ENCODE measurements around the gene SORCS2.

The SORCS2 gene

DNA sequence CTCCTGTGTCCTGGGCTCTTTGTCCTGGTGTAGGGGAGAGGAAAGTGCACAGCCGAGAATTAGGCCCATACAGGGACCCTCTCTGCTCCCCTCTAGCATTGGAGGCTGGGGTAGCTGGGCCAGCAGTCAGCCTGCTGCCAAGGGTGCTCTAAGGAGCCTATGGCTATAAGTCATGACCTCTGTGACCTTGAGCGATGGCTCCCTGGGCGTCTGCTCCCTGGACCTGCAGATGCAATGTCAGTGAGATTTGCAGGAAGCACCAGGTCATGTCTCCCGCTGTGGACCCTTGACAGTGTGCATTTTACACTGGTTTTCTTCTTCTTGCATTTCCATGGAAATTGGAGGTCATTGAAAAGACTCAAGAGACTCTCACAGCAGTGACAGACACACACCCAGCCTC lies 476.5 kb downstream of the SORCS2 start:
- DNase-seq (ENCODE audit: low read depth) = no peak

- DNase-seq (ENCODE audit: low read depth) = no peak
Measured at GRCh38 chr4:7672601-7673000, 480.3 kb downstream of the SORCS2 start.

DNA sequence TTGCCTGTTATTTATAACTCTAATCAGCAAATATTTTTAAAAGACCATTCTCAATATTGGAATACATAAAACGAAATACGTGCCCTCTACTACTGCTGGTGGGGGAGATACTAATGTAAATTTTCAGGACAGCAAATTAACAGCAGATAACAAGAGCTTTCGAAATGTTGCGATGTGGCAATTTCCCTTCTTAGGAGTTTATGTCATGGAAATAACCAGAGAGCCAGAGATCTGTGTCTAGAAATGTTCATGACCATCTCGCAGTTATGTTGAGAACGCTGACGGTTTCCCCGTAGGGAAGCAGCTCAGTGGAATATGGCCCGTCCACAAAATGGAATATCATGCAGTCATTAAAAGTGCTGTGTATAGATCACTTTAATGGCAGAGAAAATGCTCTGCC lies 480.8 kb downstream of the SORCS2 start:
- no peak for DNase-seq (ENCODE audit: low read depth)

GRCh38 chr4:7674706-7675105 lies 482.4 kb downstream of the SORCS2 start:
- no peak for DNase-seq (ENCODE audit: low read depth)

- no peak for DNase-seq (ENCODE audit: low read depth)
Measured at GRCh38 chr4:7675136-7675535, 482.8 kb downstream of the SORCS2 start.

DNA sequence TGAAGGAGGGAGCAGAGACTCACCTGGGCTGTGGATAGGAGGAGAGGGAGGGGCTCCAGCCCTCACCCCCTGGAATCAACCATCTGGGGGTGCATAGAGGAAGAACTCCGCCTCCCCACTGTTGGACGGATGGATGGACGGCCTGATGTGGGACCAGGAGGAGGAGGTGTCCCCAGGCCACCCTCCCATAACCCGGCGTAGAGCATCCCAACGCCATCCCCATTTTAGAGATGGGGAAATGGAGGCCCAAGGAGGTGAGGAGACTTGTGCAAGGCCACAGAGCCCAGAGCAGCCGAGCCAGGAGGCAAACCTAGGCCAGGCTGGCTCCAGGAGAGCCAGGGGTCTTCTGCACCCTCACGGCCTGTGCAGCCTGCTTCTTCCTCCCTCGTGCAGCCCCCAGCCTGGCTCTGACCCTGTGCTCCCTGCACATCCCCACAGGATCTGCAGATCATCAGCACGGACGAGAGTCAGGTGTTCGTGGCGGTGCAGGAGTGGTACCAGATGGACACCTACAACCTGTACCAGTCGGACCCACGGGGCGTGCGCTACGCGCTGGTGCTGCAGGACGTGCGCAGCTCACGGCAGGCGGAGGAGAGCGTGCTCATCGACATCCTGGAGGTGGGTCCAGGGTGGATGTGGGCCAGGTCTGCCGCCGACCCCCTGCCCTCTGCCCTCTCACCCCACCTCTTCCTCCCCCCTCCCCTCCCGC lies 483.4 kb downstream of the SORCS2 start:
- DNase-seq (ENCODE audit: low read depth) = no peak

DNA sequence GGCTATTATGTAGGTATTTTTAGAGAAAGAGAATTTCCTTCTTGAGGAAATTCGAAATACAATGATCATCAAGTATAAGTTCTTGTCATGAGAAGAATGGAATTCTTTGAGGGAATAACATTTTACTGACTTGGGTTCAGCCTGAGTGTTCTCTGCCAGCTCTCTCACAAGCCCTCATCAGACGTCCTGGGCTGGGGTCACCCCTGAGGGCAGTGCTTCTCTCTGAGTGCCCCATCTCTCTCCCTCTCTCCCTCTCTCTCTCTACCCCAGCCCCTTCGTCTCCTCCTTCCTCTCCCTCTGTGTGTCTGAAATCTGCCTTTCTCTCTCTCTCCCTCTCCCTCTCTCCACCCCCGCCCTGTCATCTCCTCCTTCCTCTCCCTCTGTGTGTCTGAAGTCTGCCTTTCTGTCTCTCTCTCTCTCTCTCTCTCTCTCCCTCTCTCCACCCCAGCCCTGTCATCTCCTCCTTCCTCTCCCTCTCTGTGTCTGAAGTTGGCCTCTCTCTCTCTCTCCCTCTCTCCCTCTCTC lies 484.1 kb downstream of the SORCS2 start:
- DNase-seq (ENCODE audit: low read depth) = no peak

GRCh38 chr4:7677086-7677485 lies 484.7 kb downstream of the SORCS2 start:
- no peak for DNase-seq (ENCODE audit: low read depth)

DNA sequence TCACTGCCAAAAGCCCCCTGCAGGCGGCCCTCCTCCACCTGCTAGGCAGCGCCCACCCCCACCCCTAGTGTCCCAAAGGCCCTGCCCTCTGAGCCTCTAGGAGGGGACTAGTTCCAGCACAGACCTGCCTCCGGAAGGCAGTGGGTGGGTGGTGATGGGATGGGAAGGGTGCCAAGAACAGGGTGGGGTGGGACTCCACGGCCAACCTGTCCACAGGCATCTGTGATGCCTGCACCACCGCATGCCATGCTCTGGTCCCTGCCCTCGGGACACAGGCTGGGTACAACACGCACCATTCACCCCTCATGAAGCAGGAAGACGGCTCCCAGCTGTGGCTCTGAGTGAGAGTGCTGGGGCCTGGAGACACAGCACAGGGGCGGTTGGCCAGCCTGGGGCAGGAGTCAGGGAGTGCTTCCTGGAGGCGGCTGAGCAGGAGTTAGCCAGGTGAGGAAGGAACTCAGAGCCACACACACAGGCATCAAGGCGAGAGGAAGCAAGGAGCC lies 485.5 kb downstream of the SORCS2 start:
- DNase-seq (ENCODE audit: low read depth) = no peak

GRCh38 chr4:7678318-7678852 lies 486.0 kb downstream of the SORCS2 start:
- no peak for DNase-seq (ENCODE audit: low read depth)

DNA sequence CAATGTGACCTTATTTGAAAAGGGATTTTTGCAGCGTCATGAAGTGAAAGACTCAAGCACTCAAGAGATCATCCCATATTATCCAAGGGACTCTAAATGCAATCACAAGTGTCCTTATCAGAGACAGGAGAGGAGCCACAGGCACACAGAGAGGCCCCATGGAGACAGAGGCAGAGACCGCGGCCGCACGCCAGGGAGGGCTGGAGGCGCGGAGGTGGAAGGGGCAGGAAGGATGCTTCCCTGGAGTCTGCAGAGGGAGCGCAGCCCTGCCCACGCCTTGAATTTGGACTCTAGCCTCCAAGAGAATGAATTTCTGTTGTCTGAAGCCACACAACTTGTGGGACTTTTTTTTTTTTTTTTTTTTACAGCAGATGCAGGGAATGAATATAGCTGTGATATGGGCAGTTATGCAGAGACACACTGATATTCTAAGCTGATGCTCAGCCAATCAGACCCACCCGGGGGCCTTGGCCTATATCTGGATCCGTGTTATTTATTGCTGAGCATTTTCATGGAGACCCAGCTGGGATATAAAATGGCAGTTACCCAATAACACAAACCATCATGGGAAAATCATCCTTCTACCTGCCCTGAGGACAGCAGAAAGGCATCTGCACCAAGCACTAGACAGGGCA lies 487.2 kb downstream of the SORCS2 start:
- DNase-seq (ENCODE audit: low read depth) = no peak

GRCh38 chr4:7680106-7680505 lies 487.8 kb downstream of the SORCS2 start:
- DNase-seq (ENCODE audit: low read depth) = no peak

- DNase-seq (ENCODE audit: low read depth) = no peak
Measured at GRCh38 chr4:7680731-7681130, 488.4 kb downstream of the SORCS2 start.

DNA sequence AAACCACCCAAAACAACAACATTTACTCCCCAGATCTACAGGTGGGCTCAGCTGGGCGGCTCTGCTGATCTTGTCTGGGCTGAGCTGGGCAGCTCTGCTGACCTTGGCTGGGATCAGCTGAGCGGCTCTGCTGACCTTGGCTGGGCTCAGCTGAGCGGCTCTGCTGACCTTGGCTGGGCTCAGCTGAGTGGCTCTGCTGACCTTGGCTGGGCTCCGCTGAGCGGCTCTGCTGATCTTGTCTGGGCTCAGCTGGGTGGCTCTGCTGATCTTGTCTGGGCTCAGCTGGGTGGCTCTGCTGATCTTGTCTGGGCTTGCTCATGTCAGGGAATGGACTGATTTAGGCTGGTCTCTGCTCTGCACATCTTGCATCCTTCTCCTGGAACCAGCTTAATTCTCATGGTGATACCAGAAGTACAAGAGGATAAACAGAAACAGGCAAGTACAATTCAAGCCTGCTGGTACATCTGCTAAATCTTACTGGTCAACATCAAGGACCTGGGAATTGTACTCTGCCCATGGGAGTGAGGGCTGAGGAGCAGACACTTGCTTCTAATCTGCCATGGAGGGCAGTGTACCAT lies 490.9 kb downstream of the SORCS2 start:
- DNase-seq (ENCODE audit: low read depth) = no peak

- no peak for DNase-seq (ENCODE audit: low read depth)
Measured at GRCh38 chr4:7684294-7684693, 492.0 kb downstream of the SORCS2 start.

DNA sequence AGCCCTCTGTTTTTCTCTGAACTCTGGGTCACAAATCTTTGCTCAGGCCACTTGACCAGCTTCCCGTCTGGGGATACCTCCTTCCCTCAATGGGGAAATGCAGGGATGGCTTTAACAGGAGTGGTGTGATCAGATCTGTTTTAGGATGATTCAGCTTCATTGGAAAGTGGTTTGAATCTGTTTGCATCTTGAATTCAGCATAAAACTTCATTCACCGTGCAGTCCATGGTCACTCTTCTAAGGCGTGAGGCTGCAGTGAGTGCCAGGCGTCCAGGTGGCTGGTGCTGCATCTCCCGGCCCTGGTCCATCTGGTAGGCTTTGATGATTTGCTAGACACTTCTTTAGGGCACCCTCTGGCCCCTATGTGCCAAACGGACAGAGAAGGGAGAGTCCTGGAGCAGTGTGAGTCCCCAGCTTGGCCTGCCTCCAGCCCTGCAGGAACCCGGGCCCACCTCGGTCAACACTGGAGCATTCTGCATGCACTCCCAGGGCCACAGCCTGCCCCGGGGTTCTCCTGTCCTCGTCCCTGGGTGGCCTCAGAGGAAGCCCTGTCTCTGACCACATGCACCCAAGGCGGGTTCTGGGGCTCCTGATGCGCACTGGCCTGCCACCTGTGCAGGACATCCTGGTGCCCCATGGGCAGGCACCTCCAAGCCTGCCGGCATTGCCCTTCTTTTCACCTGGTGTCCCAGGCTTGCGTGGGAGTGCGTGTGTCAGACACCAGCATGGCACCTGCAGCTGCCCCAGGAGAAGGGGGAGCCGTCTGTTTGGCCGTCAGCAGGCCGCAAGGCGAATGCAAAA lies 493.9 kb downstream of the SORCS2 start:
- no peak for DNase-seq (ENCODE audit: low read depth)

DNA sequence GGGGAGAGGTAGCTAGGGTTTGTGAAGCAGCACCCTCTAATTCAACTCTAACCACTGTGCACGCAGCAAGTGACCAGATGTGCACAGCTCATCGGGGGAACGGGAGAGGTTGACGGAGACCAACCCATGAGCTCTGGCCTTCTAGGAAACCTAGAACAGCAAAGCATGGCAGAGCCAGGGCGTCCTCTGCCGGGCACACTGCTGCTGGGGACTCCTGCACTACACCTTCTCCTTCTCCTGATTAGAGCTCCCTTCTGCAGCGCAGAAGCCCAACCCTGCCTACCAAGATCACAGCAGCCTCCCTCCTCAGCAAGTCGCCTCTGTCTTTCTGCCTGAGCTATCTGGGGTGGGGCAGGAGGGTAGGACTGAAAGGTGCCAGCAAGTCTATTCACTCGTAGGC lies 494.7 kb downstream of the SORCS2 start:
- DNase-seq (ENCODE audit: low read depth) = no peak

- DNase-seq (ENCODE audit: low read depth) = no peak
Measured at GRCh38 chr4:7687796-7688195, 495.5 kb downstream of the SORCS2 start.

GRCh38 chr4:7689773-7690693 lies 497.7 kb downstream of the SORCS2 start:
- no peak for DNase-seq (ENCODE audit: low read depth)

GRCh38 chr4:7691061-7691460 lies 498.7 kb downstream of the SORCS2 start:
- DNase-seq (ENCODE audit: low read depth) = no peak

GRCh38 chr4:7691982-7692381 lies 499.6 kb downstream of the SORCS2 start:
- no peak for DNase-seq (ENCODE audit: low read depth)
